Hematopoietic multipotent progenitor cell treated with erythropoietin and hydrocortisone succinate and interleukin-3 and kit ligand, for 8 days (in vitro differentiated cells): ENCODE measurements around the gene GAST.
A peak's percentile ranks its signal among the peaks of the same experiment; 100 is the strongest.
"Not testable (repeated sequence)": the region's sequence is repeated elsewhere in the genome, so short reads cannot be mapped to it uniquely, and the experiment has no call there.

Experiments
- DNase-seq: peaks from one replicate; pipeline ENCODE4 v3.0.0-alpha.2; 2015

GAST gene

DNA sequence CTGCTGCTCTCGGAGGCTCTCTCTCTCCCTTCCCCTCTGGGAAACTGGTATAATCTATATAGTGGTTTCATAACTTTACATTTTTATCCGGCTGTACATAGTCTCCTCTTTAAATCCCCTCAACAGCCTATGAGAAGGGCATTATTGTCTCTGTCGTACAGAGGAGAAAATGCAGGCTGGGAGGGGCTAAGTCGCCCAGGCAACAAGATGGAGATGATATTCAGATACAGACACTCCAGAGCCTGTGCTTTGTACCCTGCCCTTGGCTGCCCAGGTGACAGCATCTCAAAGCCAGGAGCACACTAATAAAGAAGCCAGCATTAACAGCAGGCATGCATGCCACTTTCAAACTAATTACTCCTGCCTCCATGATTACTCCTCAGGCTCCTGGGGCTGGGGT lies 28.1 kb upstream of the GAST start:
- no peak for DNase-seq

DNA sequence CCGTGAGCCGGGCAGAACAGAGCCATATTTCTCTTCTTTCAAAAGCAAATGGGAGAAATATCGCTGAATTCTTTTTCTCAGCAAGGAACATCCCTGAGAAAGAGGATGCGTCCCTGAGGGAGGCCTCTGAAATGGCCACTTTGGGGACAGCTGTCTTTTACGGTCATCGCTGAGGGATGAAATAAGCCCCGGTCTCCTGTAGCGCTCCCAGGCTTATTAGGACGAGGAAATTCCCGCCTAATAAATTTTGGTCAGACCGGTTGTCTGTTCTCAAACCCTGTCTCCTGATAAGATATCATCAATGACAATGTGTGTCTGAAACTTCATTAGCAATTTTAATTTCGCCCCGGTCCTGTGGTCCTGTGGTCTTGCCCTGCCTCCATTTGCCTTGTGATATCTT lies 26.4 kb upstream of the GAST start:
- DNase-seq, result not testable (repeated sequence)

DNA sequence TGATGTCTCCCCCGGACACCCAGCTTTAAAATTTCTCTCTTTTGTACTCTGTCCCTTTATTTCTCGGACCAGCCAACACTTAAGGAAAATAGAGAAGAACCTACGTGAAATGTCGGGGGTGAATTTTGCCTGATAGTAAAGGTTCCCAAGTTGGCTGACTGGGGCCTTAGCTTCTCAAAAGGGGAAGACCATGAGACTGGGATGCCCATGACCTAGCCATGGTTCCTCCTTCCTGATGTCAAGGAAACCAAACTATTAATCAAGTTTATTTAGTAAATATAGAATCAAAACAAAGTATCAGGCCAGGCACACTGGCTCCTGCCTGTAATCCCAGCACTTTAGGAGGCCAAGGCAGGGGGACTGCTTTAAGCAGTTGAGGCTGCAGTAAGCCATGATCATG lies 25.9 kb upstream of the GAST start:
- DNase-seq, result no peak

DNA sequence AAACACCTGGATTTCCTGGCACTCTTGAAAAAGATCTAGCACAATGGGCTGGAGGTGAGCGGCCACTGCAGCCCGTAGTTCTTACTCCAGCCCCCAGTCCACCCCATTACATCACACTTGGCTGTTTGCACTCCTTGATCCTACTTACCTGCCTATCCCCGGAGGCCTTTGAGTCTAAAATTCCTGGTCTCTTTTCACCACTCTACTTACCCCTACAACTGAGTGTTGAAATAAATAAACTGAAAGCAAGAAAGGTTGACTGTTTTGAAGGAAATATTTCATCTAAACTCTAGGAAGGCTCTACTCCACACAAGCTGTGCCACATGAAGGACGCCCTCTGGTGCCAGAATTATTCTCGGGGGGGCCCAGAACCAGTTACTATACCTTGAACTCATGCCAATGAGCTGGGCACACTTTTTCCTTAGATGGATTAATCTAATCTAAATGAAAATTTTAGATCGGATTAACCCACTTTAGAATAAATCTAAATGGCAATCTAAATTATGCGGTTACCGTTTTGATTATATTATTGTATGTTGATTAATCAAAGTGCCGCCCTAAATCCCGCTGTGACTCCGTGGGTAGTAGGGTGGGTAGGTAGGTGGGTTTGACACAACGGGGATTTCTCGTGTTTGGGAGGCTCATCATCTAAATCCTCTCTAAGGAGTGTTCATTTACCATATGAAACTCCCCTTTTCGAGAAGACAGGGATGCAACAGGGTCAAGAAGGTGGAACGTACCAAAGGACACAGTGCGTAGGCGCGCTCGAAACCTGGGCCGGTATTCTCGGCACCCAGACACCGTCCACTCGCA lies 24.1 kb upstream of the GAST start:
- peak; percentile 89 for DNase-seq

DNA sequence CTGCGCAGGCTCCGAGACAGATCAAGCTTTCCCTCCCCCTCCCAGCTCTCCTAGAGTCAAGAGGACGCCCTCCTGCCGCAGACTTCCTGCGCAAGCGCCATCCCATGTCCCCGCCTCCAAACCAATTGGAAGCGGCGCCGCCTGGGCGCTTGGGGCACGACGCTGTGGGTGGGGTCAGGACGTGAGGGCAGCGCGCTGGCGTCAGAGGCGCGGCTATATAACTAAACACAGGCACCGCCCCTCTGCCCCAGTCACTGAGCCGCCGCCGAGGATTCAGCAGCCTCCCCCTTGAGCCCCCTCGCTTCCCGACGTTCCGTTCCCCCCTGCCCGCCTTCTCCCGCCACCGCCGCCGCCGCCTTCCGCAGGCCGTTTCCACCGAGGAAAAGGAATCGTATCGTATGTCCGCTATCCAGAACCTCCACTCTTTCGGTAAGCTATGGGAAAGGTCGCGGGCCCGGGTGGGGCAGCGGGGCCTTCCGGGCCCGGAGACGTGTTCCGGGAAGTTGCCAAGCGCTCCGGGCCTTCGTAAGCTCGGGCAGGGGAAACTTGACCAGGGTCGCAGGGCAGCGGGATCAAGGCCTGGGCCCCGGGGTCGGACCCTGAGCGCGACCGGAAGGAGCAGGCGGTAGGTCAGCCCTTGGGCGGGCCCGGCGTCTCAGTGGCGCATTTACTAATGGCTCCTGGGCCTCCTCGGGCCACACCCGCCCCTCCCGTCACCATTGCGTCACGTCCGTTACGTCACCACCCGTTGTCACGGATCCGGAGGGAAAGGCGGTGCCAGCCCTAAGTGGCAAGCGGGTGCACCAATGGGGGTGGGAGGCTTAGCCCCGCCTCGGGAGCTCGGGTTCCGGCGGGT lies 23.3 kb upstream of the GAST start, which contains the start of gene EIF1:
Gene EIF1 (plus strand): TSS at position 245 of the 856 bp plus-strand sequence. CDS start 154 bp downstream, at position 399.
- peak; percentile 100 for DNase-seq

DNA sequence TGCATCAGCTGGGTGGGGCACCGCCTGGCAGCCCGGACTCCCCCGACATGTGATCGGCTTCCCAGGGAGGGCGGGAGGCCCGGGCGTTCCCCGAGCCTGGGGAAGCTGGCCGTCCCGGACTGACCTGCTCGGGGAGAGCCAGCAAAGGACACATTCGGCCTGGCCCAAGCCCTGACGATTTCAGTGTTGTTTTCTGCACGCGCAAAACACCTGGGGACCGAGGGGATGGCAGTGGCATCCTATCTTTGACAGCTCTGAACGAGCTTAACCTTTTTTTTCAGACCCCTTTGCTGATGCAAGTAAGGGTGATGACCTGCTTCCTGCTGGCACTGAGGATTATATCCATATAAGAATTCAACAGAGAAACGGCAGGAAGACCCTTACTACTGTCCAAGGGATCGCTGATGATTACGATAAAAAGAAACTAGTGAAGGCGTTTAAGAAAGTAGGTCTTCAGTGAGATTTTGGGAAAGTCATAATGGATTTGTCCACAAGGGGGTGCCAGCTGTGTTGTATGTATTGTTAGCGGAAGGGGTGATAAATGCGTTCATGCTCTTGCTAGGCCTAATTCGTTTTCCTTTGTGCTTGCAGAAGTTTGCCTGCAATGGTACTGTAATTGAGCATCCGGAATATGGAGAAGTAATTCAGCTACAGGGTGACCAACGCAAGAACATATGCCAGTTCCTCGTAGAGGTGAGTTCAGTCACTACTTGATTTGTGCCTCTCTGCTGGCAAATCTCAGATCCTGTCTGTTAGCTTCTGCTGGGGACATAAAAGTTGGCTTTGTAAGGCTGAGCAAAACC lies 22.4 kb upstream of the GAST start:
- peak; percentile 87 for DNase-seq

DNA sequence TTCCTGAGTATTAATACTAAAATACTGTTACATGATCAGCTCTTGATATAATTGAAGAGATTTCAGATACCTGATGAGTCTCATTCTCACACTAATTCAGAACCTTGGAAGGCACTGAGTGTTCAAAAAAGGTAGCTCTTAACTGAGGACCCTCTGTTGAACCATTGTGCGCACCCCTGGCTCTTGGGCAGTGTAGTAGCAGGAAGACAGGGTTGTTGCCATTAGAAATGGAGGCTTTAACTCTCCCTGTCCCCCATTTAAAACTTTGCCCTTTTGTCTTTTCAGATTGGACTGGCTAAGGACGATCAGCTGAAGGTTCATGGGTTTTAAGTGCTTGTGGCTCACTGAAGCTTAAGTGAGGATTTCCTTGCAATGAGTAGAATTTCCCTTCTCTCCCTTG lies 21.6 kb upstream of the GAST start:
- no peak for DNase-seq

DNA sequence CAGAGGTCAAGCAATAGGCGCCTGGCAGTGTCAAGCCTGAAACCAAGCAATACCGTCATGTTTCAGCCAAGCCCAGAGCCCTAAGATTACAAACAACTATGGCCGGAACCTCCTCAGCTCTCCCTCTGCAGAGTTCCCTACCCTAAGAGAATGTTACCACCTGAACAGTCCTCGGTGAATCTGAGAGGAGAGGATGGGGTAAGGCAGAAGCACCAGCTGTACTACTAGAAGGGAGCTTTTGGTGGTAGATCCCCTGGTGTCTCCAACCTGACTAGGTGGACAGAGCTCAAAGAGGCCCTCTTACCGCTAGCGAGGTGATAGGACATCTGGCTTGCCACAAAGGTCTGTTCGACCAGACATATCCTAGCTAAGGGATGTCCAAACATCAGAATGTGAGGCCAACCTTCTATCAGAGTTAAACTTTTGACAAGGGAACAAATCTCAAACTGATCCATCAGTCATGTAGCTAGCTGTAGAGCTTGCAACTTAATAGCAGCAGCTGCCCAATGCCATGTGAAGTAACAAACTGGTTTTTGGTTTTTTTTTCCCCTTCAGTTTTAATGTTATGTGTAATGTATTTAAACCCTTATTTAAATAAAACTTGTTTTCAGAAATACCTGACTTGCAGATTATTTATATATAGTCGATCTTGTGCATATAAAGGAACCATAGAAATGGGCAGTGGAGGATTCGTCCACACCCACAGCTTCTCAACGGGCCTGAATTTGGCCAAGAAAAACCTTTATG lies 20.9 kb upstream of the GAST start:
- DNase-seq, result no peak

DNA sequence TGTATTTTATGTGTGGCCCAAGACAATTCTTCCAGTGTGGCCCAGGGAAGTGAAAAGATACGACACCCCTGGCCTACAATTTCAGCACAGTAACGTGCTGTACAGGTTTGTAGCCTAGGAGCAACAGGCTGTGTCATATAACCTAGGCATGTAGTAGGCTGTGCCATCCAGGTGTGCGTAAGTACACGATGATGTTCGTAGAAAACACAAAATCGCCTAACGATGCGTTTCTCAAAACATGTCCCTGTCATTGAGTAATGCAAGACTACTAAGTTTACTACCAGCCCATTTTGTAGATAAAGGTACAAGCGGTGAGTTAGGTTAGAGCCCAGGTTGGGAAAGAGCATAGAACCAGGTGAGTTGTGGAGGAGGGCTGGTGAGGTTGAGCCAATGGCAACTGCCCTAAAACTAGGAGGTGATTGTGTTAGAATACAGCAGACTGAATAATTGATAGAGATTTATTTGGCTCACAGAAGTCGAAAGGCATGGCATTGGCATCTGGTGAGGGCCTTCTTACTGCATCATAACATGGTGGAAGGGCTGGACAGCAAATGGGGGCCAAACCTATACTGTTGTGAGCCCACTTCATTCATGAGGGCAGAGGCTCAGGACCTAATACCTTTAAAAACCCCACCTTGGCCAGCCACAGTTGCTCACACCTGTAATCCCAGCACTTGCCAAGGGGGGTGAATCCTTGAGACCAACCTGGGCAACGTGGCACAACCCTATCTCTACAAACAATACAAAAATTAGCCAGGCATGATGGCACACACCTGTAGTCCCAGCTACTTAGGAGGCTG lies 19.2 kb upstream of the GAST start:
- DNase-seq, result peak; percentile 23

DNA sequence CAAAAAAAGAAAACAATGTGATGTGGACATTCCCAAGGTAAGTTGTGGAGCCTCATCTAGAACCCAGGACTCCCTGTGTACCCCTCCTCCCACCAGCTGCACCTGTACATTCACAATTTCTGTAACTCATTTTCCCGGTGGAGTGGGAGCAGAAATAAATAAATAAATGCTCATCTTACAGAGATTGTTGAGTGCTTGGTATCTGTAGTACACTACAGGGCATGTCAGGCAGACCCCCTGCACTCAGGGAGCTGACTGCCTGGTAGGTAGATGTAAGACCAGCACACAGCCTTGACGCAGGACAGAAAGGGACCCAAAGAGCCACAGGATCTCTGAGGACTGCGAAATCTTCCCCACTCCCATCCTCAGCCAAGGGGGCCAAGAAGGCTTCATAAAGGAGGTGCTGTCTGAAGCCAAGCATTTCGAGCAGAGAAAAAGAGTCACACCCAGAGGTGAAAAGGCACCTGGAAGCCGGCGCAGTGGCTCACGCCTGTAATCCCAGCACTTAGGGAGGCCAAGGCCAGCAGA lies 16.9 kb upstream of the GAST start:
- DNase-seq, result no peak

DNA sequence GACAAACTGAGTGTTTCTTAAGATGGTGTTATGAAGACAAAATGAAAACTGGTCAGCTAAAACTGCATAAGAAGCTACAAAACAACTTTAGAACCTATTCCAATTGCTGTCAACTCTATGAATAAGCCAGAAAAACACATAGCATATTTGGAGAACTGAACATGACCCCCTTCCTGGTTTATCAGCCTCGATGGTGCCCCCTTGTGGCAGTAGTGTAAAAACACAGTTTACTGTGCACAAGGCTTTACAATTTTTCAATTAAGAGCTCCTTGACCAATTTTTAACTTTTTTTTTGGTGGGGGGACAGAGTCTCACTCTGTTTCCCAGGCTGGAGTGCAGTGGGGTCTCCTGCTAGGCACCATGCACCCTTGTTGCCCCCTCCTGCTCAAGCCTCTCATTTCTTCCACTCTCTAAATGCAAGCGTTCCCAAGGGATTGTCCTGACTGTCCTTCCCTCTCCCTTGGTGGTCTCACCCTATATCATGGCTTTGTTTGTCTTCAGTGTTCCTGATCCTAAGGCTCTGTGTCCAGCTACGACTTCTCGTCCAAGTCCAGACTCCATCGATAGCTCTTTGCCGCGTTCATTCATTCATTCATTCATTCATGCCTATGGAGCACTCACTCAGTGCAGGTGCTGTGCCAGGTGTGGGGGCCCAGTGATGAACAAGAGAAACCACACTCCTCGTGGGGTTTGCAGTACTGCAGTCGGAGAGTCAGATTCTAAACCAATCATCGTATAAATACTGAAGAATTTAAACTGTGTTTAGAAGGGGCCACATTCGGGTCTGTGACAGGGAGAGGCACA lies 16.0 kb upstream of the GAST start:
- peak; percentile 93 for DNase-seq

DNA sequence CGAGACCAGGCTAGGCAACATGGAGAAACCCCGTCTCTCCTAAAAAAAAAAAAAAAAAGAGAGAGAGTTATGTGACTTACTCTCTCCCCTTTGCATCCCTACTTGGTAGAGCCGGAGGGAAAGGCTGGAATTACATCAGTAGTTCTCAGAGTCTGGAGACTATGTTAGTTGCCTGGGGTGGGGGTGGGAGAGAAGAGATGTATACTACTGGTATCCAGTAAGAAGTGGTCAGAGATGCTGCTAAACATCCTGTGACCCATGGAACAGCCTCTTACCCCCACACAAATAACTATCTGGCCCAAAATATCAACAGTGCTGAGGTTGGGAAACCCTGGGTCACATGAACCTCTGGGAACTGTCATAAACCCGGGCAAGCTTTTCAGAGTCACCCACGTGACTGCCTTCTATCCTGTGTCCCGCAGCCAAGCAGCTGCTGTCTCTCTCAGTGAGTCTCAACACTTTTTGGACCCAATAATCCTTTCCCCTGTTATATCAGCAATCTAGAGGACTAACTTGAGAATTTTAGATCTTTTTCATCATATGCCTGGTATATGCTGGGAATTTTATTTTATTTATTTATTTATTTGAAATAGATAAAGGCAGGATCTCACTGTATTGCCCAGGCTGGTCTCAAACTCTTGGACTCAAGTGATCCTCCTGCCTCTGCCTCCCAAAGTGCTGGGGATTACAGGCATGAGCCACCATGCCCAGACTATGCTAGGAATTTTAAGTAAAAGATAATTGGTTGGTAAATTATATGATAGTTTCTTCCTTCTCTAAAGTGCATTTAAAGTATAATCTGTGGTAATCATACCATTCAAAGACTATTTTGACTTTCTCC lies 14.8 kb upstream of the GAST start:
- peak; percentile 43 for DNase-seq

DNA sequence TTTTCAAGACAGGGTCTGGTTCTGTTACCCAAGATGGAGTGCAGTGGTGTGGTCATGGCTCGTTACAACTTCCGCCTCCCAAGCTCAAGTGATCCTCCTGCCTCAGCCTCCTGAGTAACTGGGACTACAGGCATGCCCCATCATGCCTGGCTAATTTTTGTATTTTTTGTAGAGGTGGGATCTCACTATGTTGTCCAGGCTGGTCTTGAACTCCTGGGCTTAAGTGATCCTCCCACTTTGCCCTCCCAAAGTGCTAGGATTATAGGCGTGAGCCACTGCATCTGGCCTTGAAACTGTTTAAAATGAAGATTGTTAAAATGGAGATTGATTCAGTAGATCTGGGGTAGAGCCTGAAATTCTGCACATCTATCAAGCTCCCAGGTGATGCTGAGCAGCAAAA lies 11.3 kb upstream of the GAST start:
- not testable (repeated sequence) for DNase-seq

DNA sequence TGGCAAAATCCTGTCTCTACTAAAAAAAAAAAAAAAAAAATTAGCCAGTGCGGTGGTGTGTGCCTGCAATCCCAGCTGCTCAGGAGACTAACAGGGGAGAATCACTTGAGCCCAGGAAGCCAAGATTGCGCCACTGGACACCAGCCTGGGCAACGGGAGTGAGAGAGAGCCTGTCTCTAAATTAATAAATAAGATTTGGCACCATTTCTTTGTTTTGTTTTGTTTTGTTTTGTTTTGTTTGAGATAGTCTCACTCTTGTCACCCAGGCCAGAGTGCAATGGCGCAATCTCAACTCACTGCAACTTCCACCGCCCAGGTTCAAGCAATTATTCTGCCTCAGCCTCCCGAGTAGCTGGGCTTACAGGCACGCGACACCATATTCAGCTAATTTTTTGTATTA lies 9.4 kb upstream of the GAST start:
- no peak for DNase-seq

DNA sequence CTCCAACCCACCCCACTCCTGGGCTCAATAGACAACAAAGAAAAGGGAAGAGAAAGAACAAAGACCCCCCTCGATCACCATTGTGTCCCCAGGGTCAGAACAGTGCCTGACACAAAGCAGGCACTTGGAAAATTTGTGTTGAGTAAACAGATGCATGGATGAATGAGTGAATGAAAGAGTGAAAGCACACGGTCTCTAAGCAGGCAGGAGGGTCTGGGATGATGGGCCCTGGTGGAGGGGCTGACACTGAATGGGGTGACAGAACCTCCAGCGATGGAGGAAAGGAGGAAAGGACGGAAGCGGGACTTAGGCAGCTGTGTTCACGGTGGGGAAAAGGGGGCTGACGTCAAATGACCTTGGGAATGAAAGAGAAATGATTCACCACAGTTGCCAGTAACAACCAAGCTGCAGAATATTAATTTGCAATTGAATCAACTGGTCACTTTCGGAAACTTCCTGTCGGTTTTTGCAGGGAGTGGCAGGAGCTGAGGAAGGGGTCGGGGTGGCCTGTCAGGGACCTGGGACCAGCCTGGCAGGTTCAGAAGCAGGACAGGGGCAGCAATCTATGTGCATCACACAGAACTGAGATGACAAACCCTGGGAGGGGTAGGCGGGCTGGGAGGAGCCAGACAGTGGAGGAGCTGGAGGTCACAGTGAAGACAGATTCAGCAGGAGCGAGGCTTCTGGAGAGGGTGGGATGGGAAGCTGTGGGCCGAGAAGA lies 6.7 kb upstream of the GAST start:
- DNase-seq, result no peak

DNA sequence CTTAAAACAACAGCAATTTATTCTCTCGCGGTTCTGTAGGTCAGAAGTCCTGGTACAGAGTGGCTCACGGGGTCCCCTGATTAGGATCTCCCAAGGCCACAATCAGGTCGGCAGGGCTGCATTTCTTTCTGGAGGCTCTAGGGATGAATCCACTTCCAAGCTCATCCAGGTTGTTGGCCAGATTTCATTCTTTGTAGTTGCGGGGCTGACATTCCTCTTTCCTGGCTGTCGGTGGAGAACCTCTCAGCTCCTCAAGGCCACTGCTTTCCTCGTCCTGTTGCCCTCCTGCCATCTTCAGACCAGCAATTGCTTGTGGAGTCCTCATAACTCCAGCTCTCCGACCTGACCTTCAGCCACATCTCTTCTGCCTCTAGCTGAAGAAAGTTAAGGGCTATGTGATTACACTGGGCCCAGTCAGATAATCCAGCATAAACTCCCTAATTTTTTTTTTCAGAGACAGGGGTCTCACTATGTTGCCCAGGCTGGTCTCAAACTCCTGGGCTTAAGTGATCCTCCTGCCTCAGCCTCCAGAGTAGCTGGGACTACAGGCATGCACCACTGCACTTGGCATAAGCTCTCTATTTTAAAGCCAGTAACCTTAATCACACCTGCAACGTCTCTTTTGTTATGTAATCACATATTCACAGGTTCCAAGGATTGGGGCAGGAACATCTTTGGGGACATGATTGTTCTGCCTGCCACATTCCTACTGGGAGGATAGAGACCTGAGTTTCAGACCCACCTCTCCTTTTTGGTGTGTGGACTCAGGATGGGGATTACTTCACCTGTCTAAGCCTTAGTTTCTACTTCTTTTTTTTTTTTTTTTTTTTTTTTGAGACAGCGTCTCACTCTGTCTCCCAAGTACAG lies 4.1 kb upstream of the GAST start:
- no peak for DNase-seq

DNA sequence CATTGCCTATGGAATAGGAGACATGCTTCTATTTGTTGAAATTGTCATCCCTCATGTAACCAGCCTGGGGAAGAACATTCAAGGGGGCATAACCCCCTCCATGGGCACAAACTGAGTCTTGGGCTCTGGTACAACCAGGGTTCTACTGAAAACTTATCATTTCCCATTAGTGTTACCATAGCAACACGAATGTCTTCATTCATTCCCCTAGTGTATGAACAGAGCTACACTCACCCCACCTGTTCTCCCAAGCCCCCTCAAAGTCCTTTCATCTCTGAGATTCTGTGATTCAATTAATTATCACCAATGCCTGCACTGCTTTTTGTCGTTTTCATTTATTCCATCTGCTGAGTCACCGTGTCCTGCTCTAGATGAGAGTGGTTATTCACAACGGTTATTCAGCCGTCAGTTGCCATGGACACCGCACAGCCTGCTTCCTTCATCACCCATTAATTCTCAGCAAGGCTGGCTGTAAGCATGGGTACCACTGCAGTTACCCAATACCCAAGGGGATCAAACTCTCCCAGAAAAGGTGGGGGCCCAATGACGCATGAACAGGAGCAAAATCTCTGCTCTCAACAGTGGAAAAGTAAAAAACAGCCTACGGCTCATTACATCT lies 1.6 kb upstream of the GAST start:
- DNase-seq, result no peak
